Hepatocyte (in vitro differentiated cells): Measurements from ENCODE around the gene SEC24D.

Experiments
- CTCF ChIP-seq: fragments of 200-600 bp; sonication (generic); IDR thresholded peaks from 2 replicates; pipeline ENCODE4 v1.5.1; 2016; ENCODE audit warnings: antibody characterized with exemption, mild to moderate bottlenecking; ENCODE audit not compliant: poor library complexity
- EZH2phosphoT487 ChIP-seq: fragments of 200-600 bp; sonication (generic); IDR thresholded peaks from one replicate; pipeline ENCODE4 v1.6.1; 2018; ENCODE audit warnings: antibody characterized with exemption, mild to moderate bottlenecking, low read depth, moderate library complexity; ENCODE audit not compliant: unreplicated experiment, severe bottlenecking

DNA sequence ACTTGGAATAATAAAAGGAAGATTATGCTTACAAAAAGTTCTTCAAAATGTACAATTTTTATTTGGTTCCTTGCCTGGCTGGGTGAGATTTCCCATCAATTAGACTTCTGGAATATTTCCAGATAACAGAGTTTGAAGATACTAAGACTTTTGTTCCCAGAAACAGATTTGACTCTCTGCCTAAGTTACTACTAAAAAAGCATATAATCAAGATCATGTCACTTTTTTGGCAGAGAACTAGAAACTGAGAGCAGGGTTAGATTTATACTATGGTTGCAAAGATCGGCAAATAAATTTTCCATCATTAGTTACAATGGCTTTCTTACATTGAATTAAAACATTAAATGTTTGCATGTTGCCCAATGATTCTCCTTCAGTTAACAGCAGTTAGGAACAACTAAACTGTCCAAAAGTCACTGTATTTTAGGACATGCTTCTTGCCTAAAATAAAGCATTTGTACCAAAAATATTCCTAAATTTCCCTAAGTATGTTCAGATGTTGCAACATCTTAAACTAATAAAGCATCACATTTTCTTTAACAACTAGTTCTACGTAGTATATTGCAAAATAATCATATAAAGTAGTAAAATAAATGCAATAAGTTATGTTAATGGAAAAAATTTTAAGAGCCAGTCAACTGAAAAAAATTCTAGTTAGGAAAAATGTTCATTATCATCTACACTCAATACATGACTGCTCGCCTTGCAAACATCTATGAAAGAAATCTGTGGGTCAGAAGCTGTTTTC is 73.0 kb downstream of the SEC24D start:
- TF ChIP-seq CTCF (no peak), EZH2phosphoT487 (no peak)
